HepG2 (cell line): ENCODE data around the gene NAT14. TPM values are rescaled to one million over a fixed set of nuclear protein-coding genes. Genes with fewer than 3 reads are reported as not detected.

Experiments
- ATAC-seq: fragments of 200-7000 bp; cut with Tn5 transposase; 3 replicates; pipeline ENCODE4 v1.9.1; 2020; ENCODE audit warnings: mild to moderate bottlenecking, moderate library complexity
- BruUV-seq: library from RNA; stranded (reverse); fragments of 400-500 nt; replicated peaks from 2 replicates; lab custom pipeline; 2021; lab: Mats Ljungman, UMichigan
- CTCF ChIA-PET: fragments of 300-600 bp; formaldehyde crosslinking; extraction: SDS; loops from one replicate; lab custom pipeline; 2021; ENCODE audit warnings: low total read pairs, inconsistent platforms, low intra/inter-chr PET ratio; lab: Yijun Ruan, JAX
- POLR2A ChIA-PET: fragments of 350-600 bp; sonication (Branson Sonifier 250); formaldehyde crosslinking; loops from one replicate; lab custom pipeline; 2020; ENCODE audit warnings: antibody characterized with exemption, inconsistent platforms; lab: Yijun Ruan, JAX
- DNase-seq: peaks from one replicate; pipeline ENCODE4 v3.0.0-alpha.2; 2015; ENCODE audit warnings: low spot score
- FAIRE-seq: peaks from 3 replicates; lab custom pipeline; 2011; peaks lifted over from hg19 to GRCh38; lab: Jason Lieb, UNC
- H2AFZ ChIP-seq: one replicate; pipeline ENCODE4 v1.6.1; 2011; ENCODE audit warnings: low read length, inconsistent platforms
- H3K27ac ChIP-seq: fragments of 300-600 bp; 3 replicates; pipeline ENCODE4 v1.8.0; 2011; ENCODE audit warnings: mixed run types, mild to moderate bottlenecking, mixed read lengths, low read length, inconsistent platforms; ENCODE audit not compliant: insufficient read depth; ENCODE audit errors: extremely low read length
- H3K27me3 ChIP-seq, 2 experiments: fragments of 200-600 bp in 1 of 2; 2 replicates in 1 of 2; 3 replicates in 1 of 2; pipeline versions ENCODE4 v1.6.0 to v1.8.0; 2011; ENCODE audit warnings: low read length in 2 of 2, mild to moderate bottlenecking in 2 of 2, moderate library complexity in 2 of 2, inconsistent platforms in 1 of 2; ENCODE audit not compliant: insufficient read depth in 2 of 2, control insufficient read depth in 1 of 2
- H3K36me3 ChIP-seq, 2 experiments: fragments of 200-600 bp in 1 of 2; replicated peaks in 1 of 2; 2 replicates in 1 of 2; 3 replicates in 1 of 2; pipeline versions ENCODE4 v1.5.1 to v1.8.0; 2011; ENCODE audit warnings: low read length in 2 of 2, inconsistent platforms in 1 of 2; ENCODE audit not compliant: insufficient read depth in 2 of 2, control insufficient read depth in 1 of 2
- H3K4me1 ChIP-seq: 2 replicates; pipeline ENCODE4 v1.5.1; 2012; ENCODE audit warnings: low read length, inconsistent platforms; ENCODE audit not compliant: insufficient read depth
- H3K4me2 ChIP-seq: 2 replicates; pipeline ENCODE4 v1.6.0; 2011; ENCODE audit warnings: low read depth, low read length, inconsistent platforms
- H3K4me3 ChIP-seq, 3 experiments: fragments of 200-600 bp in 1 of 3; sonication (generic), shearing (Covaris generic) in 1 of 3; replicated peaks in 1 of 3; 2 replicates each; pipeline ENCODE4 v1.5.1; 2011 to 2016; ENCODE audit warnings: low read length in 3 of 3, inconsistent platforms in 2 of 3, low read depth in 2 of 3, mild to moderate bottlenecking in 2 of 3, control low read depth in 1 of 3, mixed read lengths in 1 of 3; ENCODE audit not compliant: insufficient read depth in 1 of 3
- H3K79me2 ChIP-seq: one replicate; pipeline ENCODE4 v1.6.1; 2011; ENCODE audit warnings: low read length, inconsistent platforms; ENCODE audit not compliant: insufficient read depth
- H3K9ac ChIP-seq: 2 replicates; pipeline ENCODE4 v1.6.0; 2011; ENCODE audit warnings: mild to moderate bottlenecking, low read depth, low read length, inconsistent platforms; ENCODE audit not compliant: insufficient read depth
- H3K9me3 ChIP-seq: 2 replicates; pipeline ENCODE4 v1.5.1; 2012; ENCODE audit warnings: mild to moderate bottlenecking, low read length
- H4K20me1 ChIP-seq: 2 replicates; pipeline ENCODE4 v1.6.0; 2011; ENCODE audit warnings: inconsistent platforms, mild to moderate bottlenecking, low read length, moderate library complexity; ENCODE audit not compliant: insufficient read depth
- AKNA ChIP-seq: sonication (generic); formaldehyde crosslinking; IDR thresholded peaks from 2 replicates; pipeline ENCODE4 v1.4.0; 2020; ENCODE audit warnings: missing genetic modification reagents, borderline replicate concordance
- ARID5B ChIP-seq: IDR thresholded peaks from 2 replicates; pipeline ENCODE4 v1.4.0; 2020; ENCODE audit warnings: mild to moderate bottlenecking, missing genetic modification reagents
- IRF9 ChIP-seq: sonication (generic); formaldehyde crosslinking; IDR thresholded peaks from 2 replicates; pipeline ENCODE4 v1.8.0; 2022; ENCODE audit warnings: missing genetic modification reagents, mild to moderate bottlenecking, borderline replicate concordance
- JUNB ChIP-seq: sonication (generic); formaldehyde crosslinking; IDR thresholded peaks from 2 replicates; pipeline ENCODE4 v1.8.0; 2022; ENCODE audit warnings: missing genetic modification reagents, mild to moderate bottlenecking, borderline replicate concordance
- SALL1 ChIP-seq: sonication (generic); formaldehyde crosslinking; IDR thresholded peaks from 2 replicates; pipeline ENCODE4 v1.8.0; 2022; ENCODE audit warnings: mild to moderate bottlenecking, missing genetic modification reagents
- TFDP2 ChIP-seq: sonication (generic); formaldehyde crosslinking; IDR thresholded peaks from 2 replicates; pipeline ENCODE4 v1.4.0; 2020; ENCODE audit warnings: missing genetic modification reagents
- ZNF260 ChIP-seq: sonication (generic); formaldehyde crosslinking; IDR thresholded peaks from 2 replicates; pipeline ENCODE4 v1.4.0; 2020; ENCODE audit warnings: missing genetic modification reagents, low read depth, mild to moderate bottlenecking, borderline replicate concordance
- ZNF350 ChIP-seq: sonication (generic); formaldehyde crosslinking; IDR thresholded peaks from 2 replicates; pipeline ENCODE4 v1.4.0; 2020; ENCODE audit warnings: mild to moderate bottlenecking, low read depth, missing genetic modification reagents, borderline replicate concordance
- ZSCAN25 ChIP-seq: sonication (generic); formaldehyde crosslinking; IDR thresholded peaks from 2 replicates; pipeline ENCODE4 v1.8.0; 2022; ENCODE audit warnings: mild to moderate bottlenecking, missing genetic modification reagents
- WGBS: methylation state at CpG from one replicate; pipeline ENCODE4 v1.1.6; 2017; ENCODE audit warnings: low lambda C conversion rate; 5-methylcytosine and 5-hydroxymethylcytosine counted together
- in situ Hi-C: cut with HindIII; loops from 2 replicates; pipeline ENCODE4 v1.10.0; 2017; ENCODE audit warnings: low pct_unique_long_range_greater_than_20kb; ENCODE audit not compliant: extremely low pct_ligation_motif_present
- intact Hi-C: fragments of 100-400 bp; cut with micrococcal nuclease; formaldehyde crosslinking; loops from one replicate; pipeline ENCODE4 v1.10.0; 2022; ENCODE audit not compliant: unreplicated experiment
- polyA plus RNA-seq, 8 experiments: library from polyadenylated mRNA; depleted of rRNA in 3 of 8; stranded (reverse) in 7 of 8; unstranded in 1 of 8; fragments of >200 nt; fragmentation: Illumina TruSeq in 4 of 8; extraction: Trizol in 4 of 8; gene quantifications; 2 replicates each; pipeline versions ENCODE4 v1.2.1 to v1.2.3, GENCODE V29; 2011 to 2016; ENCODE audit warnings: low read depth in 4 of 8, missing spikeins in 1 of 8, mixed read lengths in 1 of 8; ENCODE audit not compliant: insufficient read depth in 1 of 8
- total RNA-seq, 5 experiments: library from RNA; depleted of rRNA; stranded (reverse); fragments of >200 nt; fragmentation: Illumina TruSeq; extraction: Trizol; gene quantifications; 2 replicates each; pipeline ENCODE4 v1.2.3, GENCODE V29; 2016; ENCODE audit warnings: low read depth in 1 of 5

The NAT14 gene
- total and polyA plus RNA-seq, 2 of the 13 experiments (the other 11 are each of a cell fraction or from before 2014, with no cell fraction given), result 20.7 to 22.3 TPM

GRCh38 chr19:55526216-55527196 lies 41.5 kb downstream of the NAT14 start:
- Histone ChIP-seq H3K4me3 (no peak overlapping the region), H3K27ac (no peak overlapping the region), H3K27me3 (0 out of 5 replicates have a peak, but pooled peaks cover 0 to 2% of the 10 kb centered on the region in 2 experiments), H4K20me1 (no peaks in the 10 kb centered on the region), H3K36me3 (no peaks in the 10 kb centered on the region), H3K4me1 (peaks cover 33% of the 10 kb centered on the region), H3K79me2 (no peaks in the 10 kb centered on the region), H3K9me3 (no peaks in the 10 kb centered on the region), H3K9ac (no peak overlapping the region), H2AFZ (no peak overlapping the region), H3K4me2 (peak overlapping the region; percentile 34)
- peak; percentile 4 for FAIRE-seq
- 21% methylated on average over 23 of the region's 35 CpGs for WGBS
- CTCF ChIA-PET, result no interaction called here
- peak; percentile 59 for ATAC-seq
- no TSS peak for BruUV-seq
- POLR2A ChIA-PET, result interaction anchor here (1.1 to 1.2 kb wide), 3 partner anchors 19 to 98 kb away, joined by 3 to 4 read pairs (median 4); partner anchors contain the start of genes FIZ1, SBK3 and ZNF784
- intact Hi-C loops, result no loop called here
- in situ Hi-C loops, result no loop called here
- peak; percentile 31 for DNase-seq
- TF ChIP-seq TFDP2 (CRISPR knock-in tag), result 0 out of 2 replicates have a peak, but pooled peaks have one; percentile 32
- TF ChIP-seq ZNF350 (CRISPR knock-in tag), result no peak
- TF ChIP-seq JUNB (CRISPR knock-in tag), result peak; percentile 39; the same call in 1 of the 2 replicates
- TF ChIP-seq AKNA (CRISPR knock-in tag), result no peak
- TF ChIP-seq ZNF260 (CRISPR knock-in tag), result no peak
- peak; percentile 54 for TF ChIP-seq SALL1 (CRISPR knock-in tag)
- TF ChIP-seq ZSCAN25 (CRISPR knock-in tag), result 0 out of 2 replicates have a peak, but pooled peaks have one; percentile 35
- TF ChIP-seq IRF9 (CRISPR knock-in tag), result no peak
- peak; percentile 27; the same call in 1 of the 2 replicates for TF ChIP-seq ARID5B (CRISPR knock-in tag)
